GM15510 (cell line): ENCODE data around the gene OR4F16.
"Not testable (repeated sequence)": the region's sequence is repeated elsewhere in the genome, so short reads cannot be mapped to it uniquely, and the experiment has no call there.

Experiments
- POLR2A ChIP-seq: IDR thresholded peaks from 3 replicates; pipeline ENCODE4 v1.6.1; 2011; ENCODE audit warnings: borderline replicate concordance; ENCODE audit not compliant: insufficient read length; ENCODE audit errors: extremely low read depth

The OR4F16 gene

GRCh38 chr1:686554-686953 is at the start of gene OR4F16:
OR4F16 (minus strand) TSS chr1:686654; CDS start chr1:686654, 0 bp downstream.
- not testable (repeated sequence) for TF ChIP-seq POLR2A
